HG03095 (cell line): ENCODE data around the gene ALDOC.
"Not testable (repeated sequence)": the region's sequence is repeated elsewhere in the genome, so short reads cannot be mapped to it uniquely, and the experiment has no call there.

Experiments used
- ATAC-seq: cut with Tn5 transposase; IDR thresholded peaks from one replicate; pipeline ENCODE4 v1.9.1; 2021; ENCODE audit warnings: moderate library complexity; ENCODE audit not compliant: unreplicated experiment

Gene ALDOC

DNA sequence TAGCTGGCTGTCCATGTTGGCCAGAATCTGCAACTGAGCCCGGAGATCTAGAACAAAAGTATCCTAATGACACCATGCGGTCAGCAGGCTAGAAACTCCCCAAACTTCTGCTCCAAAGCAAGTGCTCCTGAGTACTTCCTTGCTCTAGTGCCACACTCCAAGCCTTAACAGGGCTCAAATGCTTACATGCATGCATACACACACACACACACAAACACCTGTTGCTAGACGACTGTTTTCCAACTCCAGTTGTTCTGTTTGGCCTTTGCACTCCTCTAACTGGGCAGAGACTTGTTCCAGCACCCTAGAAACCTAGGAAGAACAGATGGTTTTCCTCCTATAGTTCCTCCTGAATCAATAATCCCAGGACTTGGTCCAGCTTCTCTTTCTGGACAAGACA lies 7.7 kb upstream of the ALDOC start:
- no peak for ATAC-seq

DNA sequence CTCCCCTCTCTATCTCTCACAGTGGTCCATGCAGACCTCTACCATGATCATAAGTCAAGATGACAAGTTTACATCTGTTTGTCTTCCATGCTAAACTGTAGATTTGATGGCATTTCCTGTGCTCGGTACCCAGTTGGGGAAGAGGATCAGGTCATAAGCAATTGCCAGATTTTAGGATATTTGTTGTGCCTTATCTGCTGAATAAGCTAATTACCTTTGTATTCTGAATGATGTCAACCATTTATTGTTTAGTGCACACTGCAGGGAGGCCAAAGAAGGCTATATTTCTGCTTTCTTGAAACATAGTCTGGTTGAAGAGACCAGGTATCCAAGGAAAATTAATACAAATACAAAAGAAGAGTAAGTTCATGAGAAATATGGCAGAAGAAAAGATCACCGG lies 5.8 kb upstream of the ALDOC start:
- no peak for ATAC-seq

DNA sequence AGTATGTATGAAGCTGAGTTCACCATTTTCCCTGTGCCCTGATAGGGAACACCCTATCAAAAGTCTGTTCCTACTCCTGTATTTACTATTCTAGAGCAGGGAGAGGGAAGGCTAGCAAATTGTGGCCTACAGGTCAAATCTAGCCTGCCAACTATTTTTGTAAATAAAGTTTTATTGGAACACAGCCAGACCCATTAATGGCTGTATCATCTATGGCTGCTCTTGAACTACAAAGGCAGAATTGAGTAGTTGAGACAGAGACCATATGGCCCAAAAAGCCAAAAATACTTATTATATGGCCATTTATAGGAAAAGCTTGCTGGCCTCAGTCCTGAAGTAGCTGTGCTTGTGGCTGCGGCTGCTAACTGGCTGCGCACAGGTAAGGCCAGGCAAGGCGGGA lies 4.3 kb upstream of the ALDOC start:
- no peak for ATAC-seq

DNA sequence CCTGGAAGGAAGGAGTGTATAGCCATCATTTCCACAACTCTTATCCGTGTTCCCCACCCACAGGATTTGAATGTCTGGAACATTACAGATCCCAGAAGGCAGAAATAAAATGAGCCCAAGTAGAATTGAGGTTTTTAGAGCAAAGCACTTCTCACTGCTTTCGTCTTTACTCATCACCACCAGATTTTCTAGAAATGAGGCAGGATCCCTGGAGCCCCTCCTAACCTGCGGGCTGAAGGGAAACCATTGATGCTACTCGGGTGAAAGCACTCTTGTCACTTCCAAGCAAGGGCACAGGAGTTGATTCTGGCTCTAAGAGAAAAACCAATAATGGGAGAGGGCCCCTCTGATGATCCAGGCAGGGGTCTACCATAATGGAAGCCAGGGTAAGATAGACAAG lies 2.8 kb upstream of the ALDOC start:
- no peak for ATAC-seq

DNA sequence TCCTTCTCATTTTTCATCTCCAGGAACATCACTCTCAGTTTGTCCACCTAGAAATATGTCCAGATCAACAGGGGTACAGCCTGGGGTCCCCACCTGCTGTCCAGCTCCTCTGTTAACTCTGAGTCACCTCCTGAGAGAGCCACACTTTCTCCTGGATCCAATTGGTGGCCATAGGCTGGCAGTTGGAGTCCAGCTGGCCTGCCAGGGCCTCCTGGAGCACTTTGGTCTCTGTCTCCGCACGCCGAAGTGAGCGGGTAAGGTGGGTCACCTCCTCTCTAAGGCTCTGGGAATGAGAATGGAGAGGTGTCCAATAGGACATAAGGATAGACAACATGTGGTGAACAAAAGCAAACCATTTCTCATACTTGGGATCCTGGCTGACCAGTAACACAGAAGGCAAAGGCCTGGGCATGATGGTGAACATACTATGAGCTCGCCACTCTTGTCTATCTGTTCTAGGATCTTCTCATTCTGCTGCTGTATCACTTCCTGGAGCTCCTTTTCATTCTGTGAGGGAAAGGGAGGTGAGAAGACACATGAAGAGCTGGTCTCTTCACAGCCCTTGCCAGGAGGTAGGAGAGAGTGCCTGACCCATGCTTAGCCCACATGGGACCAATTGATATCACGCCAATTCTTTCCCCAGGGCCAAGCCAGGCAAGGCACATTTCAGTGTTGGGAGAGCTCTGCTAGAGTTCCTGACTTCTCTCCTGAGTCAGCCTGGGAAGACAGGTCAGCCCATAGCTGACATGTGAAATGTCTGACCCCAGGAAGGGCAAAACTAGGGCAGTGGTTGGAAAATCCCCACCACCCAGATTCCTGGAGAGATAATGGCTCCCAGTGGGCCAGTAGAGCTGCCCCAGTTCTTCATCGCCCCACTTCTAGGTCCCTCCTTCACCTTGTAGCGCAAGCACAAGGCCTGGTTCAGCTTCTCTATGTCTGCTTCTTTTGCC lies 1.8 kb upstream of the ALDOC start:
- ATAC-seq: no peak

DNA sequence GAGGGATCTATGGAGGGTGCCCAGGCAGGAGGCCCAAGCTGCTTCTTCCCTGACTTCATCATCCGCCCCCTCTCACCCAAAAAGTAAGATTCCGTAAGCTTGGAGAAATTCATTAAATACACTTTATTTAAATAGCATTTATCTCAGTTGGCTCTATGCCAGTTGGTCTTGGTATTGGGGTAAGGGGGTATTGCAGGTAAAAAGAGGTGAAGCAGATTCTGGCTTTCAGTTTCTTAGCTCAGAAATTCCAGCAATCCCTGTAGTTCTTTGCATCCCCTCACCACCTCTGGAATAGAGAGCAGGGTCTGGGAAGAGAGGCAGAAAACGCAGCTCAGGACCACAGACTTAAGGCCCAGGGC lies 750 bp upstream of the ALDOC start:
- ATAC-seq: no peak

DNA sequence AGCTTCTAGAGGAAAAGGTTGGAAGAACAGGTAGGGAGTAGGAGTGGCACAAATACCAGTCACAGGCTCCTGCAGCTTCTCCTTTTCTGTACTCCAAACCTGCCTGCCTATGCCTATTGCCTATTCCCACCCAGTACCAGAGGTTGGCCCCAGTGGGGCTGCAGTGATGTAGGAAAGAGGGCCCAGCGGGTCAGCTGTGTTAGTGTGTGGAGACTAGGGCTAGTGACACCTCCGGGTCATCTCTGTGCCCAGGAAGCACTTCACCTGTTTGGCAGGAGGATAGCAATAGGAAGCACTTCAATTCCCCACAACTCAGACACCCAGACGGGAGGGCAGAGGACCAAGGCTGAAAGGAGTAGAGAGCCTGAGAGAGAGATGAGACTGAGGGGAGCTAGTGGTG lies 679 bp downstream of the ALDOC start:
- ATAC-seq: not testable (repeated sequence)

DNA sequence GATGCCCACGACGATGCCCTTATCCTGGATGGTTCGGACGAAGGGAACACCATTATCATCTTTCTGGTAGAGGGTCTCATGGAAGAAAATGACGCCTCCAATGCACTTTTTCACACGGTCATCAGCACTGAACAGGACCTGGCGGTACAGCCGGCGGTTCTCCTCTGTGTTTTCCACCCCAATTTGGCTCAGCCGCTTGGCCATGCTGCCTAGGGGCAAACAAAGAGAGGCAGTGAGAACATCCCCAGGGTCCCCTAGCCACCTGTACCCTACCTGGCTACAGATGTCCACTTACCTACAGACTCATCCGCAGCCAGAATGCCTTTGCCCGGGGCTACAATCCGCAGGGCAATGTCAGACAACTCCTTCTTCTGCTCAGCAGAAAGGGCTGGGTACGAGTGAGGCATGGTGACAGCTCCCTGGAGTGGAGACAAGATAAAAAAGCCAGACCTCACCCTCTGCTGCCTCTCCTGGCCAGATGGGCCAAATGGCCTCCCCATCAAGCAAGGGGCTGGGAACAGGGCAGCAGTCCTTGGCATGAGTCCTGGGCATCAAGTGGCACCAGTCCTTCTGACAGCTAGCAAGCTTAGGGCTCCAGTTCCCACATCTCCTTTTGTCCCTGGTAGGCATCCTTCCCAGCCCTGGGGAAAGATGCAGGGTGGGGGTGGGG lies 1.4 kb downstream of the ALDOC start:
- ATAC-seq: no peak

DNA sequence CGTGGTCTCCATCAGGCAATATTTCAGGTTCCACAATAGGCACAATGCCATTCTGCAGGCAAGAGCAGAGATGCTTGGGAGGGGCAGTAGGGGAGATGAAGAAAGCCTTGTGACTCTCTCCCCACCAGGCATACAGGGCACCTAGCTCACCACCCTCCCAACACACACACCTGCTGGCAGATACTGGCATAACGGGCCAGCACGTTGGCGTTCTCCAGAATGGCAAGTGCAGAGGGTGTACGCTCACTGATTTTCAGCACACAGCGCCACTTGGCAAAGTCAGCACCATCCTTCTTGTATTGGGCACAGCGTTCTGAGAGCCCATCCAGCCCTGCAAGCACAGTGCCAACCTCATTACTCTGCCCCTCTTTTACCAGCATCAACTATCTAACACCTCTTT lies 2.2 kb downstream of the ALDOC start:
- no peak for ATAC-seq

DNA sequence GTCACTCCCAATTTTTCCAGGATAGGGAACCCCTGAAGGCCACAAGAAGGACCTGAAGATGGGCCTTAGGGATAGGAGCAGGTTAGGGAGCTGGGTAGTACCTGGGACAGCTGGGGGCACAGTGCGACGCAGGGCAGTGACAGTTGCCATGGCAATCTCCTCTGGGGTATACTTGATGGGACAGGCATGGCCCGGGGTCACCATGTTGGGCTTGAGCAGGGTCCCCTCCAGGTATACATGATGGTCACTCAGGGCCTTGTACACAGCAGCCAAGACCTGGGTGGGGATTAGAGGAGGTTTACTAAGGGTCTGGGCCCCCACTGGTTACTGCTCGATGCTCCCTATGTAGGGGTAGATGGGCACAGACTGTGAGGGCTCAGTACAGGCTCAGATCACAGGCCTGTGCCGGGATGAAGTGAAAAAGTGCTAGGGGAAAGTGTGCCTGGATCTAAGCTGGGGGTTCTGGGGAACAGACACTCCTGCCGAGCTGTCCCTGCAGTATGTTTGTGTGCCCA lies 2.7 kb downstream of the ALDOC start:
- ATAC-seq: no peak

DNA sequence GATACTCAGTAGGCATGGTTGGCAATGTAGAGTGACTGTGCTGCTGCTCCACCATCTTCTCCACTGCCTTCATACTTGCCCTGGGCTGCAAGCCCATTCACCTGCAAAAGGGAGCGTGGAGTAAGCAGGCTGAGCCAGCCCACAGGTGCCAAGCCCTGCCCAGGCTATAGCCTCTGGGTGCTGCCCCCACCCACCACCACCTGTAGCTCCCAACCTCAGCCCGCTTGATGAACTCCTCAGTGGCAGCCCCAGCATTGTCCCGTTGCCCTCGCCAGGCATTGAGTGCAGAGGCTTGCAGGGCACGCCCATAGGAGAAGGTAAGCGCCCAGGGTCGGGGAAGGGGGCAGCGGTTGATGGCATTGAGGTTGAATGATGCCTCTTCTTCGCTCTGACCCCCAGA lies 3.2 kb downstream of the ALDOC start:
- ATAC-seq: no peak

DNA sequence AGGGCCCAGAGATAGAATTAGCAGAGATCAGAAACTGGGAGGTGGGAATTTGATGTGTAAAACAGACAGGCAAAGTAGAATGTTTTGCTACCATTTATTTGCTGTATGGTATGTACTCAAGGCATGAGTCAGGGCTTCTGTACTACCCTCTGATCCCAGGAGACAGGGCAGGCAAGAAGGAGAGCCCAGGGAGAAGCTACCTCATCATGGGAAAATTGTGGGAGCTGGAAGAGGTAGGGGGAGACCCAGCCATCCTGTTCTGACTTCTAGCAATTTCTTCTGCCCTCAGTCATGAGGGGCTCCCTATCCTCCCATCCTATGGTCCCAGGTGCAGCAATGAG lies 3.7 kb downstream of the ALDOC start:
- ATAC-seq: no peak

DNA sequence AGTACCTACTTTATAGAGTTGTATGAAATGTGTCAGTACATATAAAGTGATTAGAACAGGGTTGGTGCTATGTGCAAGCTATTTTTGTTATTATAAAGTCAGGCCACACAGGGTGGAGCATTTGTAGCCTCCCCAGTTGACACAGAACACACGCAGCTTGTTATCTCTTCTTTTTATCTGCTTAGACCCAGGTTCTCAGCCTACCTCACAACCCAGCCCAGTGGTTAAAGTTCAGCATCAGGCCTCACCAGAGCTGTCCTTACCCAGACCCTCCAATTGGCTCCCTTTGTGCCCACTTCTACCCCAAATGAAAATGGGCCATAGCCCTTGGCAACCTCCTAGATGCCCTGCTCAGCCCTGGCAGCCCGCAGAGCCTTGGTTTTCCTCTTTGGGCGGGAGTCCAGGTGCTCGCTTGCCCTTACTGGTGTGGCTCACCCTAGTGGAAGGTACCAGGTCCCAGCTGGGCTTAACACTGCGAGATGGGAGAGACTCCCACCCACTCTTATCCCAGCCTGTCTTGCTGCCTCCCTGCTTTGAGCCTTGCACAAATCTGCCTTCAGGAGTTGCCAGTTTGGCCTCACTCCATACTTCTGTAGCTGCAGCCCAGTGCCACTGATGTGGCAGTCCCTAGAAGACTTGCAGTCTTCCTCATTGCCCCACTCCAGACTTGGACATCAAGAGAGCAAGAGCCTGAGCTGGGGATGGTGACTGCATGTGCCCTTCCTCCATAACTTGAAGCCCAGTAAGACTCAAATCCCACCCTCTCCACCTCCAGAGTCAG lies 4.2 kb downstream of the ALDOC start:
- ATAC-seq: no peak

DNA sequence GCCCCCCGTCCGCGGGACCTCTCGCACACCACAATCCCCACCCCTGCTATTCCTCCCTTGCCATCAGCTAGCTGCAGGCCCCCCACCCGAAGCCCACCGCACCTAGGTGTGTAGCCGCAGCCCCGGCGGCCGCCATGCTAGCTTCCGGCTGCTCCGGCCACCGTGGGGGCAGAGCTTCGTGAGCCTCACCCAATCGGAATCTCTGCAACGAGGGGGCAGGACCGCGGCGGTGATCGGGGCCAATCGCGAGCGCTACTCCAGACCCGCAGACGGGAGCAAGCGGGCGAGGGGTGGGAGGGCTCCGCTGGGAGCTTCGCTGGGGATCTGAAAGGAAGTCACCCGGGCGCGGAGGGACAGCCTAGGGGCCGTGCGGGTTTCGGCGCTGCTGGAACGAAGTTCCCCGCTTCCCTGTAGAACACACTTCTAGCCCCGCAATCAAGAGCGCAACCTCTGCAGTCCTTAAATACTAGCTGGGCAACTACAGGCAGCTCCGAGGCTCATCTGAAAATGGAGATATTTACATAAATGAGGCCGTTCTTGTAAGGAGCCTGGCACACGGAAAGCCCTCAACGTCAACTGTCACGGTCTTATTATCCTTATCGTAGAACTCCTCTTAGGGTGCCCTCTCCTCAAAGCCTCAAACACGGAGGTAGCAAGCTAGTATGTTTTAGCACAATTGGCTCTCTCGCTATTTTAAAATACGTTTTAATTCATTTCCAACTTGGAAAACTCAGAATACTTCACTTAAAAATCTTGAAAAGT lies 5.2 kb downstream of the ALDOC start, which contains the start of gene PIGS:
Gene PIGS, minus strand, starts transcription at position 164 of the 762 bp plus-strand sequence. Its CDS starts 28 bp downstream, at position 136.
- ATAC-seq: peak; percentile 82

DNA sequence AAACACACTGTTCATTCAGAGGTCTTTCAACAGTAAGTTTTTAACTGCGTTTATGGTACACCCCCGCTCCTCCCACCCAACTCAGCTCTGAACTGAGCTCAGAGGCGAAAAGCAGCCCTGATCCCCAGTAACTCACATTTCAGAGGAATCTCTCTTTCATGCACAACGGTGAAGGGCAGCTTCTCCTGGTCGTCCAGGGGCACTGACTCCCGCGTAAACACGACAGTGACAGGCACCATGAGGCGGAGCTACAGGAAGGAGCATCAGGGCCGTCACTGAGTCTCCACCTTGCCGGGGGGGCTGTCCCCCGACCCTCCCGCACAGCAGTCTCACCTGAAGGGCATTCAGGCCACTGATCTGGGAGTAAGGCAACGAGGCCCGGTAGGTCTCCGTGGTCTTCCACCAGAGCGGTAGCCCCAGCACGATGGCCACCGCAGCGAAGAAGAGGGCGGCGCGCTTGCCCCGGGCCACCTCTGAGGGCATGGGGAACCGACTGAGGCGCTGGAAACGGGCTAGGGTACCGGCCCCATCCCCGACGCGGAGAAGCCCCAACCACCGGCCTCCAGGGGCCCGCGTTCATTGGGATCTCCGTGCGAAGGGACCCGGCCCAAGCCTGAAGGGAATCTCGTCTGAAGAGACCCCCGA lies 5.9 kb downstream of the ALDOC start:
- no peak for ATAC-seq

DNA sequence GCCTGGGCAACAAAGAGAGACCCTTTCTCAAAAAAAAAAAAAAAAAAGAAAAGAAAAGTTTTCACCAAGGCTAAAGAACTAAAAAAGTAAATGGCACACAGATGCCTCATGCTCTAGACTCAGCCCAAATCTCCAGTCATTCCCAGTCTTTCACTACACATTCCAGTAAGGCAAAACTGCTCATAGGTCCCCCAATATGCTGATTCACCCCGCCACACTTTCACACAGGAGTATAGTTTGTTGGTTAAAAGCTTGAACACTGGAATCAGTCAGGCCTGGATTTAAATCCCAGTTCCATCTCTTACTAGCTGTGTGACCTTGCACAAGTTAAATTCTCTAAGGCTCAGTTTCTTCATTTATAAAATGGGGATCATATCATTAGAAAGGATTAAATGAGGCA lies 7.2 kb downstream of the ALDOC start:
- no peak for ATAC-seq

DNA sequence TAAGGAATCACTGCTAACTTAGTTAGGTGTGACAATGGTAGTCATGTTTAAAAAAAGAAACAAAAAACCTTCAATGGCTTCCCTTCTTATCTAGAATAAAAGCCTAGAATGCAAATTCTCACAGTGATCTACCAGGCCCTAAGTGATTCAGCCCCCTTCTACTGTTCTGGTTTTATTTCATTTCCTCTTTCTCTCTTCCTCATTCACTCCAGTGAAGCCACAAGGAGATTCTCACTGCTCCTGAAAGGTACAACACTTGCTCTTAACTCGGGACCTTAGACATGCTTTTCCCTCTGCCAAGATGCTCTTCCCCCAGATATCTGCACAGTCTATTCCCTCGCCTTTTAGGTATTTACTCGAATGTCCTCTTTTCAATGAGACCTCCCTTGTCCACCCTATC lies 9.1 kb downstream of the ALDOC start:
- ATAC-seq: no peak

DNA sequence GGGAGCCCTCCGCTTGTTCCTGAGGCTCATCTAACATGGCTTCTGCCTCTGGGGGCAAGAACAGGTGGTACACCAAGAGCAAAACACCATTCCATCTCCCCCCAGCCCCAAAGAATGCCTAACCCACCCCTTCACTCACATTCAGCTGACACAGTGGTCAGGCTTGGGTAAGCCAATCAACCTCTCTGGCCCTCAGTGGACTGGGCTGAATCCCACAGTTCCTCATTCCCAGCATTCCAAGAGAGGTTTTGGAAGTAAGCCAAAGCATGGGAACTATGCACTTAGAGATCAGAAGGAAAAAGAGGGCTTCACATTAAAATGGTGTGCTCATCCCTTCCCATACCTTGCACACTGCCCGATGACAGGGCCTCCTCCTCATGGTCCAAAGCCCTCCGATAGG lies 13.2 kb downstream of the ALDOC start:
- ATAC-seq: no peak

DNA sequence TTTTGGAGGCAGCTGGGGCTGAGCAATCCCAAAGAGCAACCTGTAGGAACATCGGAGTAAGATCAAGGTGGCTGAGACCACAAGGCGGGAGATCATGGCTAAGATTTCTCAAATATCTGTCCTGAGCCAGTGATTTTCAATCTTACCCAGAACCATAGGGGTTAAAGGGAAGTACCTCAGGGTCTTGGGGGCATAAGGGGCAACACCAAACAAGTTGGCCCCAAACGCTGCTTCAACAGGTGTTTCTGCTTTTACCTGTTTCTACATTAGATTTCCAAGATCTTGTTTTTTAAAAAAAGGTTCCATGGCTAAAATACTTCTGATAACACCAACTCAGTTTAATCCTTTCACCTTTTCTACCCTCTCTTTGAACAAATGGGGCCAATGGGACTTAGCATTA lies 21.7 kb downstream of the ALDOC start:
- ATAC-seq: no peak

DNA sequence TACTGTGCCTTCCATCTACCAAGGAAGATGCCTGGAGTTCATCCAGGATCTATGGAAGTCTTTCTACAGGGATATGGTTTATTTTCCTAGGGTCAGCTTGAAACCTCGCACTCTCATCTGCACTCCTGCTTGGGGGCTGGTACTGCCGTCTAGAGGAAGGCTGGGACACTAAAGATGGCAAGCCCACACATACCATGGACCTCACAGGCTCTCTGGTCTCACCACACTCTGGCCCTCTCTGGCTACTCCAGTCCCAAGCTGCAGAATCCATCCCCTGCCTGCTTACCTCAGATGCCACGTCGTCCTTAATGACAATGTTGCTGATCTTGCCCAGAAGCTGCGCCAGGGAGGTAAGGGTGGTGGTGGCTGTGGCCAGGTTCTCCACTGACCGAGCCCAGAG lies 22.1 kb downstream of the ALDOC start:
- no peak for ATAC-seq
